ENCODE data around the gene VPS25. TPM values are rescaled to one million over a fixed set of nuclear protein-coding genes. Genes with fewer than 3 reads are reported as not detected.

The VPS25 gene
- total and polyA plus RNA-seq, 9 of the 15 experiments (the other 6 are each of a cell fraction or from before 2014, with no cell fraction given): 123 to 352 (median 180) TPM

- TF ChIP-seq ZFP91 (CRISPR knock-in tag; IDR thresholded peaks at IDR 0.05) (no peak), ZKSCAN8 (CRISPR knock-in tag; IDR thresholded peaks at IDR 0.05) (no peak), SIRT6 (IDR thresholded peaks at IDR 0.05; ENCODE audit: low read depth, low read length) (no peak)
These were observed 28.2 kb upstream of the VPS25 start, which contains the start of gene EZH1 (continued) for GRCh38 chr17:42744806-42745617.

- no peak for DNase-seq (ENCODE audit: extremely low read depth in 1 of 4, low spot score in 3 of 4)
- Histone ChIP-seq H3K4me1 (replicated peaks in 1 of 2; ENCODE audit: control insufficient read depth in 2 of 2, insufficient read depth in 2 of 2, low read length in 2 of 2) (peaks cover 24 to 28% of the 10 kb centered on the region in 2 experiments; a peak in 4 of 5 replicates), H3K9me1 (ENCODE audit: control insufficient read depth, insufficient read depth, low read length) (no peaks in the 10 kb centered on the region), H3K9me3 (replicated peaks; ENCODE audit: control insufficient read depth, insufficient read depth, low read depth, low read length) (no peaks in the 10 kb centered on the region), H3K4me3 (no peak overlapping the region), H3K79me2 (ENCODE audit: control insufficient read depth, insufficient read depth, low read length) (peaks cover 14% of the 10 kb centered on the region; the same call in 2 of the 3 replicates), H3K9ac (ENCODE audit: insufficient read depth in 1 of 2, low read depth in 2 of 2, low read length in 2 of 2) (no peak overlapping the region), H4K20me1 (replicated peaks; ENCODE audit: control insufficient read depth, insufficient read depth, low read length) (peaks cover 3% of the 10 kb centered on the region; the same call in 1 of the 2 replicates), H3K36me3 (ENCODE audit: control insufficient read depth, insufficient read depth, low read length) (no peaks in the 10 kb centered on the region), H3K4me2 (ENCODE audit: insufficient read depth, low read length) (no peak overlapping the region), H3K27me3 (ENCODE audit: control insufficient read depth in 2 of 2, insufficient read depth in 2 of 2, low read length in 2 of 2) (no peaks in the 10 kb centered on the region), H2AFZ (ENCODE audit: low read depth, low read length) (no peak overlapping the region), H3K27ac (ENCODE audit: extremely low read depth, low read depth, low read length) (no peak overlapping the region)
- intact Hi-C loops (cut with micrococcal nuclease): no loop called here
- POLR2A ChIA-PET: interaction anchor here (0.6 to 1.7 kb wide), 4 partner anchors 12 to 384 kb away, joined by 3 to 6 read pairs (median 4); no protein-coding TSS in a partner anchor
- FAIRE-seq: no peak
- WGBS (ENCODE audit: insufficient coverage, low coverage, missing lambda C conversion rate): 25% methylated on average over 6 of the region's 7 CpGs
- TF ChIP-seq ZNF3 (CRISPR knock-in tag; IDR thresholded peaks at IDR 0.05): no peak
- TF ChIP-seq ATF3 (IDR thresholded peaks at IDR 0.05): peak; percentile 39; the same call in 1 of the 2 replicates
- TF ChIP-seq ATF3 (CRISPR knock-in tag; conservative IDR thresholded peaks at IDR 0.05): no peak
- no peak for TF ChIP-seq CEBPG (CRISPR knock-in tag; IDR thresholded peaks at IDR 0.05)
- peak; percentile 29; a peak in 1 of 4 replicates for TF ChIP-seq CEBPG (tag; conservative IDR thresholded peaks at IDR 0.05 in 1 of 2, IDR thresholded peaks at IDR 0.05 in 1 of 2)
- BruUV-seq (replicated peaks): no TSS peak
- CTCF ChIA-PET (ENCODE audit: low intra/inter-chr PET ratio): no interaction called here
- in situ Hi-C loops (cut with MboI): no loop called here
- no peak for ATAC-seq
These were observed 24.9 kb upstream of the VPS25 start for GRCh38 chr17:42748202-42748907.
